Measurements from ENCODE around the gene SIGLEC11. TPM values are rescaled to one million over a fixed set of nuclear protein-coding genes. Genes with fewer than 3 reads are reported as not detected.
"Not testable (repeated sequence)": the region's sequence is repeated elsewhere in the genome, so short reads cannot be mapped to it uniquely, and the experiment has no call there.

Gene SIGLEC11, protein sequence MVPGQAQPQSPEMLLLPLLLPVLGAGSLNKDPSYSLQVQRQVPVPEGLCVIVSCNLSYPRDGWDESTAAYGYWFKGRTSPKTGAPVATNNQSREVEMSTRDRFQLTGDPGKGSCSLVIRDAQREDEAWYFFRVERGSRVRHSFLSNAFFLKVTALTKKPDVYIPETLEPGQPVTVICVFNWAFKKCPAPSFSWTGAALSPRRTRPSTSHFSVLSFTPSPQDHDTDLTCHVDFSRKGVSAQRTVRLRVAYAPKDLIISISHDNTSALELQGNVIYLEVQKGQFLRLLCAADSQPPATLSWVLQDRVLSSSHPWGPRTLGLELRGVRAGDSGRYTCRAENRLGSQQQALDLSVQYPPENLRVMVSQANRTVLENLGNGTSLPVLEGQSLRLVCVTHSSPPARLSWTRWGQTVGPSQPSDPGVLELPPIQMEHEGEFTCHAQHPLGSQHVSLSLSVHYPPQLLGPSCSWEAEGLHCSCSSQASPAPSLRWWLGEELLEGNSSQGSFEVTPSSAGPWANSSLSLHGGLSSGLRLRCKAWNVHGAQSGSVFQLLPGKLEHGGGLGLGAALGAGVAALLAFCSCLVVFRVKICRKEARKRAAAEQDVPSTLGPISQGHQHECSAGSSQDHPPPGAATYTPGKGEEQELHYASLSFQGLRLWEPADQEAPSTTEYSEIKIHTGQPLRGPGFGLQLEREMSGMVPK
- not detected in 2 replicates for total RNA-seq (2014; rRNA removed; shearing (Covaris generic))

- not testable (repeated sequence) for DNase-seq (ENCODE audit: low spot score)
Observed at GRCh38 chr19:49960980-49961379, at the start of gene SIGLEC11. SIGLEC11 (minus strand) TSS chr19:49961172; CDS start chr19:49961081, 91 bp downstream.

DNA sequence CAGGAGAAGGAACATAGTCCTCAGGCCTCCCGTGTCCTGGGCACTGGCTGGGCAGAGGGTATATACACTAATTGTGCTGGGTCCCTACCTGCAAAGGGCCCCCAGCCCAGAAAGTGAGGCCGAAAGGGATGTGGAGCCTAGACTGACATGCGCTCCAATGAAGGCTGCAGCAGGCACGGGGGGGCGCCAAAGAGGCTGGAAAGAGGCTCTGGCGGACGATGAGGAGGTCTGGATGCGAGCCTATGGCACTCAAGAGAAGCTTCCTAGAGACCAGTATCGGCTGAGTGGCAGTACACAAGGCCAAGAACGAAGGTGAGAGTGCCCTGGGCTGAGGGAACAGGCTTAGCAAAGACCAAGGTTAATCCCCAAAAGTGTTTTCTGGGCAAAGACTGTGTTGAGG, 47.6 kb upstream of the SIGLEC11 start:
- no peak for DNase-seq (ENCODE audit: low spot score)

DNA sequence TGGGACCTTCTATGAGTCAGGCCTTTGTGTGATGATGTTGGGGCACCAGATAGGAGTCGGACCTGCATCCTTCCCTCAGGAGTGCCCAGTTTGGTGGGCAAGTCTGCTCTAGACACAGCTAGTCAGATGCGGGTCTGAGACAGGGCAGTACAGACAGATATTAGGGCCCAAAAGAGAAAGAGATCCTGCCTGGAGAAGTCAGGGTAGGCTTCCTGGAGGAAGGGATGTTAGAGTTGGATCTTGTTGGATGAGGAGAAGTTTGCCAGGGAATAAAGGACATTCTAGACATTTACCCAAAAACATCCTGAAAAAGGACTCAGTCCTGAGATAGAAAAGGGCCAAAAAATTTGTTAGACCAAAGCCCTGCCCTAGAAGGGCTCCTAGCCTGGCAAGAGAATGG, 47.0 kb upstream of the SIGLEC11 start:
- DNase-seq (ENCODE audit: low spot score) = no peak

DNA sequence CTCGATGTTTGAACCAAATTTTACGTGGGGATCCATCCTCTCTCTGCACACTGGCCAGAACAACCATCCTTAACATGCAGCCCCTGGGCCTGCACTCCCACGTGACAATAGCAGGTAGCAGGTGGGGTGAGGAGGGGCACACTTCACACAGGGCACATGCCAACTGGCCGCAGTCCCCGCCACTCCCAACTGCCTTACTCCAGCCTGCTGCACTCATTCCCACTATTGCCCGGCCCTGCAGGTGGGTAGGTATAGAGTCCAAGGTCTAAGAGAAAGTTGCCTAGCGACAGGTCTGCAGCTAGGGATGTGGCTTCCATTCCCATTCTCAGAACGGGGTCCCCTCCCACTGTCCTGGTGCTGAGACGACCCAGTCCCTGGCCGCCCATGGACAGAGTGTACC, 46.2 kb upstream of the SIGLEC11 start:
- DNase-seq (ENCODE audit: low spot score) = no peak

DNA sequence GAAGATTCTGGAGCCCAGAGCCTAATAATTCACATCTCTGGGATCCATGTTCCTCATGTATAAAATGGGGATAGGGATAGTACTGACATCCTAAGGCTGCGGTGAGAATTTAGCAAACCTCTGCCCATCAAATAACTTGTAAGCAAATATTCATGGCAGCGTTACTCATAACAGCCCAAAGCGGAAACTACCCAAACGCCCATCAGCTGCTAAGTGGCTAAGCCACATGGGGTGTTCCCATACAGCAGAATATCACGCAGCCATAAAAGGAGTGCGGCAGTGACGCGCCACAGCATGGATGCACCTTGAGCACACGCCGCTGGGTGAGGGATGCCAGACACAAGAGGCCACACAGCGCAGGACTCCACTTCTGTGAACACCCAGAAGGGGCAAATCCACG, 44.5 kb upstream of the SIGLEC11 start:
- no peak for DNase-seq (ENCODE audit: low spot score)

DNA sequence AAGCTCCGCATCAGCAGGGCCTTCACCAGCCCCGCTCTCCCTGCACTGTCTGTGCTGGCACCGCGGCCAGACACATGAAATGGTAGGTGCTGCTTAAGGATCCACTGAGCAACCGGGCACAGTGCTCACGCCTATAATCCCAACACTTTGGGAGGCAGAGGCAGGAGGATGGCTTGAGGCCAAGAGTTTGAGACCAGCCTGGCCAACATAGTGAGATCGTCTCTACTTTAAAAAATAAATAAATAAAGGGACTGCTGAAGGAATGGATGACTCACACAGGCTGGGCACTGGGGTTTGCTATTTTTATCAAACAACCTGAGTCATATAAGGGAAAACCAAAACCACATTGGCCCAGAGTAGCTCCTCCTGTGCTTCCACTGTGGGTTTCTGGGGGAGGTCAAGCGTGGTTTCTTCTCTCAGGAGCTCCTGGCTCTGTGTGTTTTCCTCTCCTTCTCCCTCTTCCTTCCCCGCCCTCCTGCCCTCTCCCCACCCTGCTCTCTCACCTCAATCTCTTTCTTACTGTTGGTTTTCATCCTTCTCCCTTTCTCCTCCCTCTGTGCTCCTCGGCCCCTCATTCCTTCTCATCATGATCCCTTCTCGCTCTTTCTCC, 42.9 kb upstream of the SIGLEC11 start:
- DNase-seq (ENCODE audit: low spot score) = peak; percentile 99

DNA sequence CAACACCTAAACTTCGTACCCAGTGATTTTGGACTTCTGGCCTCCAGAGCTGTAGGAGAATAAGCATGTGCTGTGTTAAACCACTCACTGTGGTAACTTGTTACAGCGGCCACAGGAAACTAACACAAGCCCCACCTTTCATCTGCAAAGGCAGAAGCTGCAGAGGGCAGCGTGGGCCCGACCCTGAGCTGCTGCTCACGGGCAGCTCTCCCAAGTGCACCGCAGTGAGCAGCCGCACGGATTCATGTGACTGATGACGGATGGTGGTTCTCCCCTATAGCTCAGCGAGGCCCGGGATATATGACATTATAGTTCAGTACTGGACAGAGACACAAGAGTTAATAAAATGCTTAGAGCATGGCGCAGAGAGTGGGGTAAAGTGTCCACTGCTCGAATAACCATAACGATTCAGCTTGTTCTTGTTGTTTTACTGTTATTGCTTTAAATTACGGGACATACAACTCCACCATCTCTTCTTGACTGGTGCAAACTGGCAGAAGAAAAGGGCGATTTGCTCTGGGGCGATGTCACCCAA, 42.3 kb upstream of the SIGLEC11 start:
- DNase-seq (ENCODE audit: low spot score) = no peak

GRCh38 chr19:50002386-50002960, 41.5 kb upstream of the SIGLEC11 start:
- DNase-seq (ENCODE audit: low spot score) = no peak

DNA sequence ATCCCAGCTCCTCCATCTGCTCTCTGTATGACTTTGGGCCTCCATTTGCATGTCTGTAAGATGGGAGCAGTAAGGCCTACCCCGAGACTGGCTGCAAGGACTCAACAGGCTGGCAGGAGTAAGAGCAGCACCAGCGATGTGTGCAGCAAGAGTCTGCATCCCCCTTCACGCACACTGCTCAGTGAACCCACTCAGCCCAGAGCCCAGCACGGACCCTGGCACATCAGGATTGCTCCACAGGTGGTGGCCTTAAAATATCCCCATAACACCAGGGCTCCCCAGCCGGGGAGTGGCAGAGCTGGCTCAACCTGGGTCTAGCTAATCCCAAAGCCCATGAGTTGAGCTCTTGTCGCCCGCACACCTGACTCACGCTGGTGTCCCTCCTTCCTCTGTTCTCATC, 40.8 kb upstream of the SIGLEC11 start:
- DNase-seq (ENCODE audit: low spot score) = no peak

GRCh38 chr19:50000841-50001557, 40.0 kb upstream of the SIGLEC11 start:
- no peak for DNase-seq (ENCODE audit: low spot score)

GRCh38 chr19:50000038-50000840, 39.3 kb upstream of the SIGLEC11 start:
- DNase-seq (ENCODE audit: low spot score) = no peak

DNA sequence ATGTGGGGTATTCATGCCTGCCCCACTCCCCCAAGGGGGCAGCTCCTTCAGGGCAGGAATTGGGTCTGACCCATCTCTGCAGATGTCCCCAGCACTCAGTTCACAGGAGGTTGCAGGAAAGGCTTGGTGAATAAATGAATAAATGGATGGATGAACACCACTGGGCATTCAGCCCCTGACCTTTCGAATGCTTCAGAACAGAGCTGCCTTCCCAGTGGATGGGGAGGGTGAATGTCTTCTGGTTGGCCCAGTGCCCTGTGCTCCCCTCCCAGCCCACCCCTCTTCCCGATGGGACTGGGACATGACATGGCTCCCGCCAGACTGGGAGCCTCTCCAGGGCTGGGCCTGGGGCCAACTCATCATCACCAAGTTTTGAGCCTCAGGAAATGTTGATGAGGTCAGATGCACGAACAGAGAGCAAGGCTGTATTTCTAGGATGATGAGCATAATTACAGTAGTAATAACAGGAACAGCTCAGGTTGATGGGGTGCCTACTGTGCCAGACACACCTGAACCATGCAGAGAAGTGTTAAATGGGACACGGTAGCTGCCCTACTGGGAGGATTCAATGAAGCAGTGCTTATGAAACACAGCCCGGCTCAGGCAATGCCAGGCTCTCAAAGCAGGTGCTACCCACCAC, 38.5 kb upstream of the SIGLEC11 start:
- DNase-seq (ENCODE audit: low spot score) = no peak

GRCh38 chr19:49997709-49998108, 36.7 kb upstream of the SIGLEC11 start:
- peak; percentile 74 for DNase-seq (ENCODE audit: low spot score)

DNA sequence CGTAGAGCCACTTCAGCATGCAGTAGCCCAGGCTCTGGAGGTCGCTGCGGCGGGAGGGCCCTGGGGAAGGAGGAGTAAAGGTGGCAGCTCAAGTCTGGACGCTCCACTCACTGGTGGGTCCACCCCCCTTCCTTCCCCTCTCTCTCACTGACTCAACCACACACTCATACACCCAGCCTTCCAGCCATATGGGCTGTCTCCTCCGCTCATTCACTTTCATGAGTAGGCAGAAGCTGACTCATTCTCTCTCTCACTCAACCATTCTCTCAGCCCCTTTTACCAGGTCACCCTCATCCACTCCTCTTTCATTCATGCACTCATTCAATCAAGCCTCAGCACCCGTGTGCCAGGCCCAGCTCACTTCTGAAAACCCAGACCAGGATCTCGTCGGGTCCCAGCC, 27.5 kb upstream of the SIGLEC11 start:
- DNase-seq (ENCODE audit: low spot score) = peak; percentile 53

DNA sequence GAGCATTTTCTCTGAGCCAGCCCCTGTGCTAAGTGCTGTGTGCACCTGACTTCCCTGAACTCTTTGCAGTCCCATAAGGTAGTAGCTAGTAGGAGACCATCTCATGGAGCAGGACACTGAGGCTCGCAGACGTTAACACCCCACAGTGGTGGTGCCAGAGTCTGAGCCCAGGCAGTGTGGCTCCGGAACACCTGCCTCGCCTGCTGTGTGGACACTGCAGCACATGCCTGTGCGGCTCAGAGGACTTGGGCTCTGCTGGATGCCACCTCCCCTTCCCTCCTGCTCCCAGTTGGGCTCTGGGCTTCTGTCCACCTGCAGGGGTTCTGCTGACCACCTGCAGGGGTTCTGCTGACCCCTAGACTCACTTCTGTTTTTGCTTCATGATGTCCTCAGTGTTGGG, 27.0 kb upstream of the SIGLEC11 start:
- no peak for DNase-seq (ENCODE audit: low spot score)

GRCh38 chr19:49987159-49987698, 26.3 kb upstream of the SIGLEC11 start:
- peak; percentile 94 for DNase-seq (ENCODE audit: low spot score)

DNA sequence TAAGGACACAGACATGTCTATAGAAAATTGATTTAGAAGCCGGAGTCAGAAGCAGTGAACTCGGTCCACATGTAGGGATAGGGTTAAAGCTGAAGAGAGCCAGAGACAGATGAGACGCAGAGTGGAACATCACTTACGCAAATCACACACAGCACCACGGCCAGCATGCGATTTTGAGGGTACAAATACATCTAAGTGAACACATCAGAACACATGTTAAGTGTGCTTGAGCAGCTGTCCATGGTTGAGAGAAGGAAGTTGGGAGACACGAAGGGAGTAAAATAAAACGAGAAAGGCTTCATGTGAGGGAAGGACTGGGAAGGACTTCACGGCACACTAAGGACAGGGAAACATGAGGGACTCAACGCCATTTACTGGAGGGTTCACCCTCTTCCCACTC, 25.4 kb upstream of the SIGLEC11 start:
- DNase-seq (ENCODE audit: low spot score) = no peak

GRCh38 chr19:49985871-49986270, 24.9 kb upstream of the SIGLEC11 start:
- no peak for DNase-seq (ENCODE audit: low spot score)

DNA sequence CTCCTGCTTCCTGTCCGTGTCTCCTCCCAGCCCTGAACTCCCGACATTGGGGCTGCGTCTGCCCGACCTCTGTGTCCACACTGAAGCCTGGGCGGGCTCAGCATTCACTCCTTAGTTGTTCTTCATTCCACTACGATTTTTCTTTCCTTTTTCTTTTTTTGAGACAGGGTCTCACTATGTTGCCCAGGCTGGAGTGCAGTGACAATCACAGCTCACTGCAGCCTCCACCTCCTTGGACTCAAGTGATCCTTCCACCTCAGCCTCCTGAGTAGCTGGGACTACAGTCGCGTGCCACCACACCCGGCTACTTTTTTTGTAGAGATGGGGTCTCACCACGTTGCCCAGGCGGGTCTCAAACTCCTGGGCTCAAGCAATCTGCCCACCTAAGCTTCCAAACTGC, 23.5 kb upstream of the SIGLEC11 start:
- DNase-seq (ENCODE audit: low spot score) = no peak
